DOHH2 (cell line): ENCODE results near the gene ASCC2.

Source experiments
- EZH2phosphoT487 ChIP-seq: fragments of 200-600 bp; sonication (generic); IDR thresholded peaks from 2 replicates; pipeline ENCODE4 v1.6.1; 2017; ENCODE audit warnings: borderline replicate concordance, mild to moderate bottlenecking, antibody characterized with exemption, low read length, moderate library complexity, mixed read lengths
- TF ChIP-seq, protein P1 (sequence below): fragments of 200-600 bp; sonication (generic); IDR thresholded peaks from one replicate; pipeline ENCODE4 v1.5.1; 2014; ENCODE audit warnings: antibody characterized with exemption, mild to moderate bottlenecking, low read depth, low read length; ENCODE audit not compliant: poor library complexity, severe bottlenecking

DNA sequence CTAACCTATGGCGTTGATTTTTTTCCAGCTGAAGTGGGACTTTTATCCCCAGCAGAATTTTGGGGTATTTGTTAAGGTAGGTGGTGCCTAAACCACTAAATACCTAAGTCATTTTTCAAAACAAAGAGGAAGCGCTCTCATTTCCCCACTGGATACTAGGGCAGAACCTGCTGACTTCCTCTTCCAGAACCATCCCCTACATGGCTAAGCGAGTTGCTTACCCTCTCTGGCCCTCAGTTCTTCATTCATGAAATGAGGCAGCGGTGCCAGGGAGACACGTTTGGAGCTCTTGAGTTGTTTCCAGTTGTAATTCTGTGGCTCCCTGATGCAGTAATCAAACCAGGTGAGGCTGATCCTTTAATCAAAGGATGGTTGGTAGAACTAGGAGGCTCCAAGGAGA lies 34.9 kb upstream of the ASCC2 start:
- TF ChIP-seq, protein P1, sequence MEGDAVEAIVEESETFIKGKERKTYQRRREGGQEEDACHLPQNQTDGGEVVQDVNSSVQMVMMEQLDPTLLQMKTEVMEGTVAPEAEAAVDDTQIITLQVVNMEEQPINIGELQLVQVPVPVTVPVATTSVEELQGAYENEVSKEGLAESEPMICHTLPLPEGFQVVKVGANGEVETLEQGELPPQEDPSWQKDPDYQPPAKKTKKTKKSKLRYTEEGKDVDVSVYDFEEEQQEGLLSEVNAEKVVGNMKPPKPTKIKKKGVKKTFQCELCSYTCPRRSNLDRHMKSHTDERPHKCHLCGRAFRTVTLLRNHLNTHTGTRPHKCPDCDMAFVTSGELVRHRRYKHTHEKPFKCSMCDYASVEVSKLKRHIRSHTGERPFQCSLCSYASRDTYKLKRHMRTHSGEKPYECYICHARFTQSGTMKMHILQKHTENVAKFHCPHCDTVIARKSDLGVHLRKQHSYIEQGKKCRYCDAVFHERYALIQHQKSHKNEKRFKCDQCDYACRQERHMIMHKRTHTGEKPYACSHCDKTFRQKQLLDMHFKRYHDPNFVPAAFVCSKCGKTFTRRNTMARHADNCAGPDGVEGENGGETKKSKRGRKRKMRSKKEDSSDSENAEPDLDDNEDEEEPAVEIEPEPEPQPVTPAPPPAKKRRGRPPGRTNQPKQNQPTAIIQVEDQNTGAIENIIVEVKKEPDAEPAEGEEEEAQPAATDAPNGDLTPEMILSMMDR, result no peak
- TF ChIP-seq EZH2phosphoT487, result no peak
